Nephron progenitor cell (in vitro differentiated cells): ENCODE data around the gene CDO1.
"Not testable (repeated sequence)": the region's sequence is repeated elsewhere in the genome, so short reads cannot be mapped to it uniquely, and the experiment has no call there.

Experiments used
- DNase-seq: peaks from one replicate; pipeline ENCODE4 v3.0.0; 2021
- H3K27ac Mint-ChIP-seq: 2 replicates; pipeline ENCODE4 v1.8.0; 2021; ENCODE audit warnings: mild to moderate bottlenecking, moderate library complexity, mixed read lengths
- H3K27me3 Mint-ChIP-seq: 2 replicates; pipeline ENCODE4 v1.8.0; 2021; ENCODE audit warnings: mild to moderate bottlenecking, low read depth, mixed read lengths; ENCODE audit not compliant: poor library complexity
- H3K36me3 Mint-ChIP-seq: 2 replicates; pipeline ENCODE4 v1.8.0; 2021; ENCODE audit warnings: low read depth, mixed read lengths
- H3K4me1 Mint-ChIP-seq: 2 replicates; pipeline ENCODE4 v1.8.0; 2021; ENCODE audit warnings: mixed read lengths
- H3K4me3 Mint-ChIP-seq: 2 replicates; pipeline ENCODE4 v1.8.0; 2021; ENCODE audit warnings: mild to moderate bottlenecking, moderate library complexity, mixed read lengths
- H3K9me3 Mint-ChIP-seq: 2 replicates; pipeline ENCODE4 v1.8.0; 2021; ENCODE audit warnings: mild to moderate bottlenecking, moderate library complexity, mixed read lengths
- CTCF ChIP-seq: fragments of 200-600 bp; sonication (generic); IDR thresholded peaks from 2 replicates; pipeline ENCODE4 v1.5.0; 2021; ENCODE audit warnings: antibody characterized with exemption

The CDO1 gene

GRCh38 chr5:115812372-115812771, 4.1 kb downstream of the CDO1 start:
- no peak for TF ChIP-seq CTCF
- Mint-ChIP-seq H3K4me3 (no peak overlapping the region), H3K36me3 (peaks cover 62% of the 10 kb centered on the region), H3K9me3 (no peaks in the 10 kb centered on the region), H3K27me3 (peaks cover 32% of the 10 kb centered on the region), H3K4me1 (peaks cover 28% of the 10 kb centered on the region), H3K27ac (no peak overlapping the region)
- no peak for DNase-seq

DNA sequence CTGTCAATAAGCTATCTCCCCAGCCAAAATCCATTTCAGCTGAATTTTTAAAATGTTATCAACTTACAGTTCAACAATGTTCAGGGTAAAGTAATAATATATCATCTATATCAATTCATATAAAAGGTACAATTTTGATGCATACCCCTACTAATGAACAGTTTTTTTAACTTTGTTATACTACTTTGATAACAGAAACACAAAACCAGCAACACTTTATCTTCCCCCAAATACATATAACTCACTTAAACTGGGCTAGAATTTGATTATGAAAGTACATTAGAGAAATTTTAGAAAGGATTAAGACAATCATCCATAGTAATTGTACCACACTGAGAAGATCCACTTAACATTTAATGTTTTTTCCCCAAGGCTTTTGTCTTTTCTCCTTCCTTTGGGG, 5.1 kb downstream of the CDO1 start:
- Mint-ChIP-seq H3K9me3 (no peaks in the 10 kb centered on the region), H3K4me3 (no peak overlapping the region), H3K27ac (no peak overlapping the region), H3K36me3 (peaks cover 69% of the 10 kb centered on the region), H3K4me1 (peaks cover 21% of the 10 kb centered on the region), H3K27me3 (peaks cover 32% of the 10 kb centered on the region)
- no peak for DNase-seq
- no peak for TF ChIP-seq CTCF

- no peak for TF ChIP-seq CTCF
- no peak for DNase-seq
- Mint-ChIP-seq H3K27ac (no peak overlapping the region), H3K27me3 (peaks cover 32% of the 10 kb centered on the region), H3K4me1 (peaks cover 21% of the 10 kb centered on the region), H3K4me3 (no peak overlapping the region), H3K36me3 (peaks cover 74% of the 10 kb centered on the region), H3K9me3 (no peaks in the 10 kb centered on the region)
These were observed 5.7 kb downstream of the CDO1 start for GRCh38 chr5:115810761-115811160.

GRCh38 chr5:115809946-115810345, 6.5 kb downstream of the CDO1 start:
- DNase-seq, result no peak
- Mint-ChIP-seq H3K4me1 (peaks cover 15% of the 10 kb centered on the region), H3K9me3 (no peaks in the 10 kb centered on the region), H3K27me3 (peaks cover 24% of the 10 kb centered on the region), H3K4me3 (no peak overlapping the region), H3K36me3 (peaks cover 83% of the 10 kb centered on the region), H3K27ac (no peak overlapping the region)
- TF ChIP-seq CTCF, result no peak

DNA sequence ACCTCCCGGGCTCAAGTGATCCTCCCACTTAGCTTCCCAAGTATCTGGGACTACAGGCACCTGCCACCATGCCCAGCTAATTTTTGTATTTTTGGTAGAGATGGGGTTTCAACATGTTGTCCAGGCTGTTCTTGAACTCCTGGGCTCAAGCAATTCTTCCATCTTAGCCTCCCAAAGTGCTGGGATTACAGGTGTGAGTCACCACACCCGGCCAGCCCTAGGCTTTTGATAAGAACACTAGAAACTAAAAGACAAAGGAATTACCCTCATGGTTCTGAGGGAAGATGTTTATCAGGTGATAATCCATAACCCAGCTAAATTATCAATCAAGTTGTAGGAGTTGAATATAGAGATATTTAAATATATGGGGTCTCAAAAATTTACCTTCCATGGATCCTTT, 8.4 kb downstream of the CDO1 start:
- H3K36me3 Mint-ChIP-seq, result peaks cover 83% of the 10 kb centered on the region
- H3K4me1 Mint-ChIP-seq, H3K4me3 Mint-ChIP-seq, H3K27me3 Mint-ChIP-seq, H3K9me3 Mint-ChIP-seq, H3K27ac Mint-ChIP-seq, DNase-seq: not testable (repeated sequence)

DNA sequence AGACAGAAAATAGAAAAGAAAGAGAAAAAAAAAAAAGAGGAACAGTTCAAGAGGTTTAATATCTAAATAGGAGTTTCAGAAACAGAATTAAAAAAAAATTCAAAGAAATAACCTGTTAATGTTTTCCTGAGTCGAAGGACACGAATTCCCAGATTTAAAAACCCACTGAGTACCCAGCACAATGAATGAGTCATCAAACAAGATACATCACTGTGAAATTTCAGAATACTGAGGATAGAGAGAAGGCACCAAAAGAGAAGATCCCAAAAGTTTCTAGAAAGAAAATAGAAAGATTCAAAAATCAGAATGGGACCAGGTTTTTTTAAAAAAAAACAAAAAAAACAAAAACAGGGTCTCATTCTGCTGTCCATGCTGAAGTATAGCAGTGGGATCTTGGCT, 8.8 kb downstream of the CDO1 start:
- Mint-ChIP-seq H3K4me1 (no peaks in the 10 kb centered on the region), H3K27ac (no peak overlapping the region), H3K27me3 (peaks cover 4% of the 10 kb centered on the region), H3K36me3 (peaks cover 85% of the 10 kb centered on the region), H3K4me3 (no peak overlapping the region), H3K9me3 (no peaks in the 10 kb centered on the region)
- no peak for DNase-seq
- no peak for TF ChIP-seq CTCF
